Measurements from ENCODE around the gene DUSP22.

Gene DUSP22

GRCh38 chr6:353642-354614, 61.6 kb downstream of the DUSP22 start:
- DNase-seq: no peak

GRCh38 chr6:354631-355280, 62.5 kb downstream of the DUSP22 start:
- no peak for DNase-seq

- DNase-seq: no peak
Measured at GRCh38 chr6:355373-356208, 63.3 kb downstream of the DUSP22 start.

- no peak for DNase-seq
Measured at GRCh38 chr6:356828-357251, 64.6 kb downstream of the DUSP22 start.

GRCh38 chr6:357261-357790, 65.0 kb downstream of the DUSP22 start:
- no peak for DNase-seq

GRCh38 chr6:357791-358341, 65.6 kb downstream of the DUSP22 start:
- no peak for DNase-seq

- DNase-seq: no peak
Measured at GRCh38 chr6:358432-358831, 66.1 kb downstream of the DUSP22 start.

- DNase-seq: no peak
Measured at GRCh38 chr6:358847-359246, 66.6 kb downstream of the DUSP22 start.

- no peak for DNase-seq
Measured at GRCh38 chr6:359261-360035, 67.2 kb downstream of the DUSP22 start.

GRCh38 chr6:360349-360748, 68.1 kb downstream of the DUSP22 start:
- no peak for DNase-seq

- DNase-seq: no peak
Measured at GRCh38 chr6:360764-361373, 68.6 kb downstream of the DUSP22 start.

- DNase-seq: no peak
Measured at GRCh38 chr6:361411-362132, 69.3 kb downstream of the DUSP22 start.

- DNase-seq: no peak
Measured at GRCh38 chr6:362231-362923, 70.1 kb downstream of the DUSP22 start.

GRCh38 chr6:362924-363249, 70.6 kb downstream of the DUSP22 start:
- no peak for DNase-seq

GRCh38 chr6:363291-363690, 71.0 kb downstream of the DUSP22 start:
- DNase-seq: no peak

- no peak for DNase-seq
Measured at GRCh38 chr6:363909-364308, 71.6 kb downstream of the DUSP22 start.

- no peak for DNase-seq
Measured at GRCh38 chr6:364609-365540, 72.6 kb downstream of the DUSP22 start.

- no peak for DNase-seq
Measured at GRCh38 chr6:365835-366234, 73.5 kb downstream of the DUSP22 start.

Measured in fibroblast of skin of scalp (primary cell).